GM23248 (cell line): ENCODE data around the gene SMYD3. TPM values are rescaled to one million over a fixed set of nuclear protein-coding genes. Genes with fewer than 3 reads are reported as not detected.

ENCODE experiments used
- DNase-seq: peaks from one replicate; pipeline ENCODE4 v3.0.0-alpha.2; 2015
- H2AFZ ChIP-seq: fragments of 200-600 bp; sonication (generic); 2 replicates; pipeline ENCODE4 v1.6.1; 2016; ENCODE audit warnings: antibody characterized with exemption
- H3F3A ChIP-seq: fragments of 200-600 bp; sonication (generic); 2 replicates; pipeline ENCODE4 v1.6.1; 2016; ENCODE audit warnings: mild to moderate bottlenecking, antibody characterized with exemption, mixed run types; ENCODE audit not compliant: insufficient read depth
- H3K27ac ChIP-seq: fragments of 200-600 bp; sonication (generic); 2 replicates; pipeline ENCODE4 v1.5.1; 2016; ENCODE audit warnings: mild to moderate bottlenecking
- H3K27me3 ChIP-seq: fragments of 200-600 bp; sonication (generic); replicated peaks from 2 replicates; pipeline ENCODE4 v1.6.1; 2016; ENCODE audit warnings: mild to moderate bottlenecking; ENCODE audit not compliant: insufficient read depth
- H3K36me3 ChIP-seq: fragments of 200-600 bp; sonication (generic); 2 replicates; pipeline ENCODE4 v1.6.1; 2016; ENCODE audit warnings: low read depth, mild to moderate bottlenecking
- H3K4me1 ChIP-seq: fragments of 200-600 bp; sonication (generic); 2 replicates; pipeline ENCODE4 v1.6.1; 2016; ENCODE audit warnings: mild to moderate bottlenecking; ENCODE audit not compliant: insufficient read depth
- H3K4me2 ChIP-seq: fragments of 200-600 bp; sonication (generic); one replicate; pipeline ENCODE4 v1.6.1; 2016; ENCODE audit warnings: mild to moderate bottlenecking; ENCODE audit not compliant: unreplicated experiment
- H3K4me3 ChIP-seq: fragments of 200-600 bp; sonication (generic); 2 replicates; pipeline ENCODE4 v1.5.1; 2016; ENCODE audit warnings: mild to moderate bottlenecking
- H3K79me2 ChIP-seq: fragments of 200-600 bp; sonication (generic); 2 replicates; pipeline ENCODE4 v1.6.1; 2016; ENCODE audit warnings: mild to moderate bottlenecking; ENCODE audit not compliant: insufficient read depth
- H3K9ac ChIP-seq: fragments of 200-600 bp; sonication (generic); 2 replicates; pipeline ENCODE4 v1.6.1; 2016; ENCODE audit warnings: mild to moderate bottlenecking
- H3K9me2 ChIP-seq: fragments of 200-600 bp; sonication (generic); 2 replicates; pipeline ENCODE4 v1.6.1; 2016; ENCODE audit warnings: mixed run types, mild to moderate bottlenecking, moderate library complexity; ENCODE audit not compliant: insufficient read depth
- H3K9me3 ChIP-seq: fragments of 200-600 bp; sonication (generic); one replicate; pipeline ENCODE4 v1.6.1; 2017; ENCODE audit warnings: low read depth
- H4K20me1 ChIP-seq: fragments of 200-600 bp; sonication (generic); 2 replicates; pipeline ENCODE4 v1.6.0; 2016; ENCODE audit not compliant: insufficient read depth
- EZH2 ChIP-seq: fragments of 200-600 bp; sonication (generic); IDR thresholded peaks from 2 replicates; pipeline ENCODE4 v1.6.1; 2018; ENCODE audit warnings: antibody characterized with exemption, mild to moderate bottlenecking; ENCODE audit not compliant: insufficient read depth, poor library complexity, severe bottlenecking
- EZH2phosphoT487 ChIP-seq: fragments of 200-600 bp; sonication (generic); IDR thresholded peaks from 2 replicates; pipeline ENCODE4 v1.6.1; 2018; ENCODE audit warnings: antibody characterized with exemption, moderate library complexity, mild to moderate bottlenecking, low read depth; ENCODE audit not compliant: insufficient read depth
- WGBS, 2 experiments: methylation state at CpG; one replicate each; pipeline ENCODE4 v1.1.6; 2015 to 2017; ENCODE audit warnings: low lambda C conversion rate in 2 of 2, low coverage in 1 of 2; ENCODE audit errors: missing lambda C conversion rate in 2 of 2; 5-methylcytosine and 5-hydroxymethylcytosine counted together
- in situ Hi-C: fragments of 300-500 bp; cut with MboI; formaldehyde crosslinking; loops from 2 replicates; pipeline ENCODE4 v1.15.0; 2020
- polyA plus RNA-seq: library from polyadenylated mRNA; unstranded; fragments of >200 nt; fragmentation: Nextera tagmentation; extraction: Ambion mirVana; gene quantifications from 2 replicates; pipeline ENCODE4 v1.2.1, GENCODE V29; 2016
- total RNA-seq: library from RNA; depleted of rRNA; stranded (reverse); fragments of >200 nt; shearing (Covaris generic); gene quantifications from 2 replicates; pipeline ENCODE4 v1.2.3, GENCODE V29; 2014

SMYD3 gene
- total and polyA plus RNA-seq, 2 experiments from 2014 or later: 32.1 to 44.8 TPM

DNA sequence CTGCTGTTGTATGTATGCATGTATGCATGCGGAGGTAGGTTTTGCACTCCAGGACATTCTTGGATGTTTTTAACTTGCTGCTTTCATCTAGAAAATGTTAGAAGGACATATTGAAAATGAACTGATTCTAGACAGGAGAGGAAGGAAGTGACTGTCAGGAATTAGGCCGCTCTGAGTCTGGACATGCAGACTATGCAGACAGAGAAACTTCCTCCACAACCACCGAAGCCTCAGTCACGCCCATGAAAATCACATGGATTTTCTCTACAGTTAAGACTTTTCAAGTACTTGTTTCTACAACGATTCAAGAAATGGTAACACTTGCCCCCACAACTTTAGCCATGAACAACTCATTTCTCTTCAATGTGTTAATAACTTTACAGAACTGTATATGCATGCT lies 211.1 kb downstream of the SMYD3 start:
- DNase-seq: no peak
- peaks cover 17% of the 10 kb centered on the region for H3K4me1 ChIP-seq
- H4K20me1 ChIP-seq: no peaks in the 10 kb centered on the region
- TF ChIP-seq EZH2 (no peak), EZH2phosphoT487 (no peak)
- H3K4me3 ChIP-seq: no peak overlapping the region
- 70 to 71% methylated on average over 5 of the region's 5 CpGs for WGBS, 2 experiments
- no peaks in the 10 kb centered on the region for H3K36me3 ChIP-seq
- no peak overlapping the region for H2AFZ ChIP-seq
- no peak overlapping the region for H3K4me2 ChIP-seq
- no peaks in the 10 kb centered on the region for H3K9me2 ChIP-seq
- 0 out of 2 replicates have a peak, but pooled peaks cover 2% of the 10 kb centered on the region for H3F3A ChIP-seq
- in situ Hi-C loops: no loop called here
- H3K9me3 ChIP-seq: no peaks in the 10 kb centered on the region
- no peak overlapping the region for H3K27ac ChIP-seq
- no peak overlapping the region for H3K9ac ChIP-seq
- no peaks in the 10 kb centered on the region for H3K27me3 ChIP-seq
- no peaks in the 10 kb centered on the region for H3K79me2 ChIP-seq

DNA sequence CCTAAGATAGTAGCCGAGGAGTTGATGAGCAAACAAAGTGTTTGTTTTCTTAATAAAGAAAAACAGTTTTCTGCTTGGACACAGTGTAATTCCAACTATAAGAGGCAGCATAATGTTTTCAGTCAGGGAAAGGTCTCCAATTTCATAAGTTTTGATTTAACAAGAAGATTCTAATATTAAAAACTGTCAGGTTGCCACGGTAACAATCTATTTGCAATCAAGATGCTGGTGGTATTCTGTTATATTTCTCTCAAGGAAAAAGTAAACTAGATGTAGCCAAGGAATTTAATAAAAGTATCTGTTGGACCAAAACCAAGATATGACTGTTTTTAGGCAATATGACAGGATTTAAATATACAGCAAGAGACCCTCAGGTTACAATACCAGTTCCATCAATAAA lies 211.7 kb downstream of the SMYD3 start:
- Histone ChIP-seq H3K4me3 (no peak overlapping the region), H3K79me2 (no peaks in the 10 kb centered on the region), H4K20me1 (no peaks in the 10 kb centered on the region), H3K36me3 (no peaks in the 10 kb centered on the region), H3K9me2 (no peaks in the 10 kb centered on the region), H3K4me1 (peaks cover 13% of the 10 kb centered on the region), H2AFZ (no peak overlapping the region), H3K4me2 (no peak overlapping the region), H3F3A (no peaks in the 10 kb centered on the region), H3K9me3 (no peaks in the 10 kb centered on the region), H3K9ac (no peak overlapping the region), H3K27ac (no peak overlapping the region), H3K27me3 (no peaks in the 10 kb centered on the region)
- TF ChIP-seq EZH2: no peak
- TF ChIP-seq EZH2phosphoT487: no peak
- WGBS, 2 experiments: 97 to 98% methylated on average over 2 of the region's 2 CpGs
- in situ Hi-C loops: no loop called here
- no peak for DNase-seq

DNA sequence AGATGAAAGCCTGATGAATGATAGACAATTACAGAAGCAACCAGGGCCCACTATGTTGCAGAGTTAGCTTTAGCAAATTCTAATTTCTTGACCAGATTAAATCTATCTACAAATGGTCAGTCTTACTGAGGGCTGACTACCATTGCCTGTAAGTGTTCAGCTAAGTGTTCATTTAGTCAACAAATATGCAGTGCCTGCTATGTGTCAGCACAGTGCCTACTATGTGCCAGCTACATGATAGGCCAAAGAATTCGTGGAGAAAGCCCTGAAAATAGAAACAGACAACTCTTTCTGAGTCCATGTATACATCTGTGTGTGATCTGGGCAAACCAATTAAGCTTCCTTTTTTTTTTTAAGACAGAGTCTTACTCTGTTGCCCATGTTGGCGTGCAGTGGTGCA lies 212.8 kb downstream of the SMYD3 start:
- TF ChIP-seq EZH2phosphoT487 (no peak), EZH2 (no peak)
- peaks cover 13% of the 10 kb centered on the region for H3K4me1 ChIP-seq
- H3K9me2 ChIP-seq: no peaks in the 10 kb centered on the region
- no peaks in the 10 kb centered on the region for H3K27me3 ChIP-seq
- H3K4me3 ChIP-seq: no peak overlapping the region
- H3K79me2 ChIP-seq: no peaks in the 10 kb centered on the region
- no peaks in the 10 kb centered on the region for H4K20me1 ChIP-seq
- 84 to 91% methylated on average over 2 of the region's 2 CpGs for WGBS, 2 experiments
- no peak overlapping the region for H3K9ac ChIP-seq
- no peak overlapping the region for H2AFZ ChIP-seq
- H3K36me3 ChIP-seq: no peaks in the 10 kb centered on the region
- H3K27ac ChIP-seq: no peak overlapping the region
- no peak for DNase-seq
- in situ Hi-C loops: no loop called here
- no peak overlapping the region for H3K4me2 ChIP-seq
- no peaks in the 10 kb centered on the region for H3F3A ChIP-seq
- no peaks in the 10 kb centered on the region for H3K9me3 ChIP-seq

DNA sequence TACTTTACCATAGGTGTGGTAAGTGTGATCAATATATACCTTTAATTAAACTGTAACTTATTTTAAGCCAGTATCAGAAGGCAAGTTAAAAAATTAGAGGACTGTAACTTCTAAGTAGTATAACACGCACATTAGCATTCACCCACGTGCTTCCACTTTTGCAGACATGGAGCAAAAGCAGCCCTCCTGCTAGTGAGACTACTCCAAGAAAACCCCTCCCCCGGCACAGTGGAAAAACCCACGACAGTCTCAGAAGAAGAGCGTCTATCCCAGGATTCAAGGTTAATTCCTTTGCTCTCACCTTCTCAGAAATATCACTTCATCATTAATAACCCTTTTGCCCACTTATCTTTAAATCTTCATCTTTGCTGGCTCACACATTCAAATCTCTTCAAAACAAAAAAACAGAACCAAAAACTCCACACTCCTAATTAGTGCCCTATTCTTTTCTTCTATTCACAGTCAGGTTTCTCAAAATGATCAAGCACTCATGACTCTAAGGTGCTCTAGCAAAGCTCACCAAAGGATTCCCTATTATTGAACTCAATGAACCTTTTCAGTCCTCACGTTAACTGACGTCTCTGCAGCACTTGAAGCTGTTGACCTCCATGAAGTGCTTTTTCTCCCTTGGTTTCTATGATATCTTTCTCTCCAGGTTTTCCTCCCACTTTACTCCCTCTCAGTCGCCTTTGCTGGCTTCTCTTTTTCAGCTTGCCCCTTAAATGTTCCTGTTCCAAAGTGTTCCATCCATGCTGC lies 213.5 kb downstream of the SMYD3 start:
- no peak for DNase-seq
- no peaks in the 10 kb centered on the region for H3F3A ChIP-seq
- no peaks in the 10 kb centered on the region for H3K9me2 ChIP-seq
- no peak overlapping the region for H2AFZ ChIP-seq
- H3K27ac ChIP-seq: no peak overlapping the region
- 90 to 94% methylated on average over 8 of the region's 8 CpGs for WGBS, 2 experiments
- H4K20me1 ChIP-seq: no peaks in the 10 kb centered on the region
- no peak overlapping the region for H3K9ac ChIP-seq
- peaks cover 13% of the 10 kb centered on the region for H3K4me1 ChIP-seq
- TF ChIP-seq EZH2phosphoT487 (no peak), EZH2 (no peak)
- no peaks in the 10 kb centered on the region for H3K36me3 ChIP-seq
- H3K4me2 ChIP-seq: no peak overlapping the region
- H3K27me3 ChIP-seq: no peaks in the 10 kb centered on the region
- H3K79me2 ChIP-seq: no peaks in the 10 kb centered on the region
- H3K9me3 ChIP-seq: no peaks in the 10 kb centered on the region
- H3K4me3 ChIP-seq: no peak overlapping the region
- in situ Hi-C loops: no loop called here

DNA sequence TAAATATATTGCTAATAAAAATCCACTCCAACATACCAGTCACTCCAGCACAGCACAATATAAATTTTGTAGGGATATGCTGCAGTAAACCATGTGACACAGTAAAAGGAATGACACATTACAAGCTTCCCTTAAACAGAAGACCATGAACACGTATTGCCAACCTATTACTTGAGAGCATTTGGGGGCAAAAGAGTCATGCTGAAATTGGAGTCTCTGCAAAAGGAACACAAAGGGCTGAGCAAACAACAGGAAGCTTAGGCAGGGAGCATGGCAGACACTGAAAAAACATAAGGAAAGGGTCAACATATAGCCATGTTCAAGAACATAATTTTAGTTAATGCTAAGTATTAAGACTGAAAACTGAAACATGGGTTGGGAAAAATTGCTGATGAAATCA lies 214.5 kb downstream of the SMYD3 start:
- no peak overlapping the region for H3K9ac ChIP-seq
- H3K27me3 ChIP-seq: no peaks in the 10 kb centered on the region
- H3K27ac ChIP-seq: no peak overlapping the region
- no peak for TF ChIP-seq EZH2
- no peak for TF ChIP-seq EZH2phosphoT487
- no peak overlapping the region for H3K4me2 ChIP-seq
- H3K4me1 ChIP-seq: peaks cover 12% of the 10 kb centered on the region
- in situ Hi-C loops: no loop called here
- no peak overlapping the region for H2AFZ ChIP-seq
- 89 to 96% methylated on average over 1 of the region's 1 CpG for WGBS, 2 experiments
- no peaks in the 10 kb centered on the region for H3F3A ChIP-seq
- H3K79me2 ChIP-seq: no peaks in the 10 kb centered on the region
- DNase-seq: no peak
- no peaks in the 10 kb centered on the region for H3K9me3 ChIP-seq
- no peaks in the 10 kb centered on the region for H3K36me3 ChIP-seq
- no peak overlapping the region for H3K4me3 ChIP-seq
- no peaks in the 10 kb centered on the region for H4K20me1 ChIP-seq
- no peaks in the 10 kb centered on the region for H3K9me2 ChIP-seq
